A549 (cell line): ENCODE data around the gene MAST2. TPM values are rescaled to one million over a fixed set of nuclear protein-coding genes. Genes with fewer than 3 reads are reported as not detected.
A peak's percentile ranks its signal among the peaks of the same experiment; 100 is the strongest.

ENCODE experiments used
- ATAC-seq, 2 experiments: fragments of 200-7000 bp in 1 of 2; fragments of >200 bp in 1 of 2; cut with Nextera tagmentation in 1 of 2; cut with Tn5 transposase in 1 of 2; 3 replicates each; pipeline versions ENCODE4 v1.8.0 to v1.9.1; 2018 to 2020; ENCODE audit warnings: mild to moderate bottlenecking in 1 of 2, moderate library complexity in 1 of 2
- CTCF ChIA-PET: fragments of 300-600 bp; sonication (Branson Sonifier 250); formaldehyde crosslinking; extraction: SDS; loops from one replicate; lab custom pipeline; 2021; ENCODE audit warnings: antibody characterized with exemption, inconsistent platforms; lab: Yijun Ruan, JAX
- POLR2A ChIA-PET: fragments of 350-600 bp; formaldehyde crosslinking; extraction: SDS; loops from one replicate; lab custom pipeline; 2021; ENCODE audit warnings: antibody characterized with exemption, inconsistent platforms; lab: Yijun Ruan, JAX
- DNase-seq, 2 experiments: peaks; one replicate each; pipeline versions ENCODE4 v3.0.0 to v3.0.0-alpha.2; 2011 to 2016; ENCODE audit warnings: low read depth in 1 of 2, low spot score in 1 of 2
- FAIRE-seq: peaks from 2 replicates; lab custom pipeline; 2011; peaks lifted over from hg19 to GRCh38; lab: Jason Lieb, UNC
- H3K27ac ChIP-seq, 2 experiments: fragments of >200 bp; sonication (Bioruptor Twin); formaldehyde crosslinking; 3 replicates each; pipeline ENCODE4 v1.5.1; 2016 to 2017
- H3K4me1 ChIP-seq: fragments of >200 bp; sonication (Bioruptor Twin); formaldehyde crosslinking; 3 replicates; pipeline ENCODE4 v1.6.1; 2016
- H3K4me2 ChIP-seq: fragments of >200 bp; sonication (Bioruptor Twin); formaldehyde crosslinking; 3 replicates; pipeline ENCODE4 v1.6.1; 2016
- H3K4me3 ChIP-seq: fragments of >200 bp; sonication (Bioruptor Twin); formaldehyde crosslinking; 3 replicates; pipeline ENCODE4 v1.5.1; 2016
- H3K9me3 ChIP-seq: fragments of >200 bp; sonication (Bioruptor Twin); formaldehyde crosslinking; 3 replicates; pipeline ENCODE4 v1.6.1; 2016
- BHLHE40 ChIP-seq: IDR thresholded peaks from 2 replicates; pipeline ENCODE4 v1.6.1; 2012; ENCODE audit warnings: low read depth, low read length, inconsistent platforms
- CBX8 ChIP-seq: fragments of 200-600 bp; sonication (generic); IDR thresholded peaks from 2 replicates; pipeline ENCODE4 v1.6.1; 2016
- CEBPB ChIP-seq, 2 experiments: fragments of >200 bp in 1 of 2; sonication (Bioruptor Twin) in 1 of 2; formaldehyde crosslinking in 1 of 2; IDR thresholded peaks; 2 replicates each; pipeline ENCODE4 v1.6.1; 2012 to 2016
- EHF ChIP-seq: fragments of 250-450 bp; sonication (Bioruptor Pico); IDR thresholded peaks from 2 replicates; pipeline ENCODE4 v1.5.0; 2020; ENCODE audit warnings: mild to moderate bottlenecking
- EHMT2 ChIP-seq: fragments of 200-600 bp; sonication (generic); IDR thresholded peaks from 2 replicates; pipeline ENCODE4 v1.6.1; 2016; ENCODE audit warnings: antibody characterized with exemption, low read depth, mild to moderate bottlenecking, moderate library complexity
- ESRRA ChIP-seq: fragments of 150-350 bp; IDR thresholded peaks from 2 replicates; pipeline ENCODE4 v1.6.1; 2014; ENCODE audit warnings: mild to moderate bottlenecking, low read length, borderline replicate concordance
- FOSB ChIP-seq: fragments of 250-450 bp; sonication (Bioruptor Pico); IDR thresholded peaks from 2 replicates; pipeline ENCODE4 v1.5.0; 2020; ENCODE audit warnings: mild to moderate bottlenecking, moderate library complexity
- FOSL2 ChIP-seq, 2 experiments: fragments of 450-650 bp in 1 of 2; fragments of >200 bp in 1 of 2; sonication (Bioruptor Twin) in 1 of 2; formaldehyde crosslinking; IDR thresholded peaks; 2 replicates each; pipeline versions ENCODE4 v1.5.0 to v1.6.1; 2016 to 2020; ENCODE audit warnings: mild to moderate bottlenecking in 1 of 2, moderate library complexity in 1 of 2
- HOXA7 ChIP-seq: fragments of 250-450 bp; sonication (Bioruptor Pico); IDR thresholded peaks from 2 replicates; pipeline ENCODE4 v1.5.0; 2020; ENCODE audit warnings: mild to moderate bottlenecking, moderate library complexity
- HOXB13 ChIP-seq: fragments of 250-450 bp; sonication (Bioruptor Pico); IDR thresholded peaks from 2 replicates; pipeline ENCODE4 v1.5.0; 2020; ENCODE audit warnings: low read depth, mild to moderate bottlenecking, moderate library complexity
- JUNB ChIP-seq: fragments of >200 bp; sonication (Bioruptor Twin); formaldehyde crosslinking; IDR thresholded peaks from 2 replicates; pipeline ENCODE4 v1.6.1; 2016
- MAFK ChIP-seq: fragments of 450-650 bp; IDR thresholded peaks from 2 replicates; pipeline ENCODE4 v1.6.1; 2014; ENCODE audit not compliant: partially characterized antibody
- NFE2L2 ChIP-seq: fragments of 150-350 bp; conservative IDR thresholded peaks from 2 replicates; pipeline ENCODE4 v1.6.1; 2014; ENCODE audit warnings: low read length
- NPAS2 ChIP-seq: fragments of 250-450 bp; sonication (Bioruptor Pico); IDR thresholded peaks from 2 replicates; pipeline ENCODE4 v1.8.0; 2022; ENCODE audit warnings: mild to moderate bottlenecking, moderate library complexity, borderline replicate concordance
- PHF8 ChIP-seq: fragments of 200-600 bp; sonication (generic); IDR thresholded peaks from 2 replicates; pipeline ENCODE4 v1.6.1; 2016; ENCODE audit warnings: low read depth, mild to moderate bottlenecking, antibody characterized with exemption, moderate library complexity, borderline replicate concordance
- POLR2A ChIP-seq: IDR thresholded peaks from 2 replicates; pipeline ENCODE4 v1.6.1; 2012; ENCODE audit warnings: mild to moderate bottlenecking, low read length
- RAD21 ChIP-seq, 2 experiments: fragments of >200 bp in 1 of 2; sonication (Bioruptor Twin) in 1 of 2; formaldehyde crosslinking in 1 of 2; IDR thresholded peaks in 1 of 2; conservative IDR thresholded peaks in 1 of 2; 2 replicates in 1 of 2; 3 replicates in 1 of 2; pipeline ENCODE4 v1.6.1; 2012 to 2018; ENCODE audit warnings: inconsistent platforms in 1 of 2
- RCOR1 ChIP-seq: fragments of 150-350 bp; IDR thresholded peaks from 2 replicates; pipeline ENCODE4 v1.6.1; 2014; ENCODE audit warnings: antibody characterized with exemption, low read length, low read depth
- TP53 ChIP-seq: fragments of 250-450 bp; sonication (Bioruptor Pico); IDR thresholded peaks from 2 replicates; pipeline ENCODE4 v1.5.0; 2021; ENCODE audit warnings: mild to moderate bottlenecking, moderate library complexity
- WGBS: methylation state at CpG from one replicate; pipeline ENCODE4 v1.1.6; 2017; ENCODE audit errors: missing lambda C conversion rate; 5-methylcytosine and 5-hydroxymethylcytosine counted together
- polyA plus RNA-seq, 4 experiments: library from polyadenylated mRNA; depleted of rRNA in 3 of 4; stranded (reverse); fragments of >200 nt; fragmentation: RNase III in 1 of 4; extraction: RNeasy Plus Mini Kit Qiagen cat#74134 plus additional on column Dnase treatment in 1 of 4; gene quantifications; 2 replicates in 3 of 4; 3 replicates in 1 of 4; pipeline ENCODE4 v1.2.3, GENCODE V29; 2011 to 2017
- TF ChIP-seq, protein P1 (sequence below): fragments of 200-600 bp; sonication (generic); IDR thresholded peaks from 2 replicates; pipeline ENCODE4 v1.6.1; 2016; ENCODE audit warnings: antibody characterized with exemption, mild to moderate bottlenecking, moderate library complexity
- TF ChIP-seq, protein P2 (sequence below): fragments of 150-350 bp; IDR thresholded peaks from 2 replicates; pipeline ENCODE4 v1.6.1; 2014; ENCODE audit warnings: low read depth, mild to moderate bottlenecking, low read length
- TF ChIP-seq, protein P3 (sequence below): IDR thresholded peaks from 2 replicates; pipeline ENCODE4 v1.6.1; 2012
- TF ChIP-seq, protein P4 (sequence below): fragments of >200 bp; sonication (Bioruptor Twin); formaldehyde crosslinking; IDR thresholded peaks from 3 replicates; pipeline ENCODE4 v1.5.1; 2016

Gene MAST2
- polyA plus RNA-seq, 2 of the 4 experiments (the other 2 are of a cell fraction), result 19.3 to 20.5 TPM

DNA sequence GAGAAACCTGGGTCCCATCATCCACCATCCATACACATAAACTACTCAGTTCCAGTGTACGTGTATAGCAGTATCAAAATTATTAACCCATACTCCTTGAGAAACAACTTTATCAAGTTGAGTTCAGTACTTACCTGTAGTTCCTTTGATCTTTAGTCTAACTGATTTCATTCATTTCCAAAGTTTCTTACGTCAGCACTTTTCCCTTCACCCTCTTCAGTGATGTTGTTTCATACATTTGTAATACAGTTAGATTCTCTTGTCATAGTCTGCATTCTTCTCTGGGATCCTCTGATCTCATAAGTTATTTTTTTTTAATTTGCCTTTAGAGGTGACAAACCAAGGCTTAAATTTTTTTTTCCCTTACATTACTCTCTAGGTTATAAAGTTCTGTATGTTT lies 185.8 kb downstream of the MAST2 start:
- Histone ChIP-seq H3K4me2 (no peak overlapping the region), H3K4me1 (0 out of 3 replicates have a peak, but pooled peaks cover 3% of the 10 kb centered on the region), H3K9me3 (0 out of 3 replicates have a peak, but pooled peaks cover 3% of the 10 kb centered on the region), H3K4me3 (no peak overlapping the region), H3K27ac (no peak overlapping the region)
- TF ChIP-seq FOSB (CRISPR knock-in tag), result no peak
- no peak for TF ChIP-seq HOXB13 (CRISPR knock-in tag)
- TF ChIP-seq CEBPB (IDR thresholded peaks at IDR 0.05), result no peak
- no peak for TF ChIP-seq HOXA7 (CRISPR knock-in tag)
- TF ChIP-seq, protein P1, sequence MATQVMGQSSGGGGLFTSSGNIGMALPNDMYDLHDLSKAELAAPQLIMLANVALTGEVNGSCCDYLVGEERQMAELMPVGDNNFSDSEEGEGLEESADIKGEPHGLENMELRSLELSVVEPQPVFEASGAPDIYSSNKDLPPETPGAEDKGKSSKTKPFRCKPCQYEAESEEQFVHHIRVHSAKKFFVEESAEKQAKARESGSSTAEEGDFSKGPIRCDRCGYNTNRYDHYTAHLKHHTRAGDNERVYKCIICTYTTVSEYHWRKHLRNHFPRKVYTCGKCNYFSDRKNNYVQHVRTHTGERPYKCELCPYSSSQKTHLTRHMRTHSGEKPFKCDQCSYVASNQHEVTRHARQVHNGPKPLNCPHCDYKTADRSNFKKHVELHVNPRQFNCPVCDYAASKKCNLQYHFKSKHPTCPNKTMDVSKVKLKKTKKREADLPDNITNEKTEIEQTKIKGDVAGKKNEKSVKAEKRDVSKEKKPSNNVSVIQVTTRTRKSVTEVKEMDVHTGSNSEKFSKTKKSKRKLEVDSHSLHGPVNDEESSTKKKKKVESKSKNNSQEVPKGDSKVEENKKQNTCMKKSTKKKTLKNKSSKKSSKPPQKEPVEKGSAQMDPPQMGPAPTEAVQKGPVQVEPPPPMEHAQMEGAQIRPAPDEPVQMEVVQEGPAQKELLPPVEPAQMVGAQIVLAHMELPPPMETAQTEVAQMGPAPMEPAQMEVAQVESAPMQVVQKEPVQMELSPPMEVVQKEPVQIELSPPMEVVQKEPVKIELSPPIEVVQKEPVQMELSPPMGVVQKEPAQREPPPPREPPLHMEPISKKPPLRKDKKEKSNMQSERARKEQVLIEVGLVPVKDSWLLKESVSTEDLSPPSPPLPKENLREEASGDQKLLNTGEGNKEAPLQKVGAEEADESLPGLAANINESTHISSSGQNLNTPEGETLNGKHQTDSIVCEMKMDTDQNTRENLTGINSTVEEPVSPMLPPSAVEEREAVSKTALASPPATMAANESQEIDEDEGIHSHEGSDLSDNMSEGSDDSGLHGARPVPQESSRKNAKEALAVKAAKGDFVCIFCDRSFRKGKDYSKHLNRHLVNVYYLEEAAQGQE, result no peak
- TF ChIP-seq RCOR1, result no peak
- peak; percentile 45 for TF ChIP-seq MAFK
- CTCF ChIA-PET, result no interaction called here
- FAIRE-seq (no peak), DNase-seq (no peak), ATAC-seq (no peak)
- WGBS, result 100% methylated on average over 2 of the region's 2 CpGs
- POLR2A ChIA-PET, result no interaction called here

DNA sequence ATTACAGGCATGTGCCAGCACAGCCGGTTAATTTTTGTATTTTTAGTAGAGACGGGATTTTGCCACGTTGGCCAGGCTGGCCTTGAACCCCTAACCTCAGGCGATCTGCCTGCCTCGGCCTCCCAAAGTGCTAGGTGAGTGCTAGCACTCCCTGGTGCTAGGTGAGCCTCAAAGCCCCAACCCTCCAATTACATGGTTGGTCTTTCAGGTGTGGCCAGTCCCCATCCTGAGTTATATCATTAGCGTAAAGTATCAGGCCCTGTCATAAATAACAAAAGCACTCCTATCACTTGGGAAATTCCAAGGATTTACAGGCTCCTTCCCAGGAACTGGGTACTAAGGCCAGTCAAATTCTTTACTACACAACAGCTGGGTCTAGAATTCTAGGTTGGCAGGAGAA lies 191.0 kb downstream of the MAST2 start:
- ChIA-PET POLR2A (no interaction called here), CTCF (no interaction called here)
- TF ChIP-seq POLR2A (no peak), RAD21 (conservative IDR thresholded peaks at IDR 0.05 in 1 of 2, IDR thresholded peaks at IDR 0.05 in 1 of 2) (no peak), EHF (CRISPR knock-in tag) (no peak), ESRRA (no peak), BHLHE40 (no peak), NFE2L2 (no peak), EHMT2 (no peak), CBX8 (no peak), FOSL2 (IDR thresholded peaks at IDR 0.05) (no peak), FOSL2 (CRISPR knock-in tag; IDR thresholded peaks at IDR 0.05) (no peak), JUNB (no peak), NPAS2 (no peak), PHF8 (no peak), TP53 (no peak)
- TF ChIP-seq, protein P2, sequence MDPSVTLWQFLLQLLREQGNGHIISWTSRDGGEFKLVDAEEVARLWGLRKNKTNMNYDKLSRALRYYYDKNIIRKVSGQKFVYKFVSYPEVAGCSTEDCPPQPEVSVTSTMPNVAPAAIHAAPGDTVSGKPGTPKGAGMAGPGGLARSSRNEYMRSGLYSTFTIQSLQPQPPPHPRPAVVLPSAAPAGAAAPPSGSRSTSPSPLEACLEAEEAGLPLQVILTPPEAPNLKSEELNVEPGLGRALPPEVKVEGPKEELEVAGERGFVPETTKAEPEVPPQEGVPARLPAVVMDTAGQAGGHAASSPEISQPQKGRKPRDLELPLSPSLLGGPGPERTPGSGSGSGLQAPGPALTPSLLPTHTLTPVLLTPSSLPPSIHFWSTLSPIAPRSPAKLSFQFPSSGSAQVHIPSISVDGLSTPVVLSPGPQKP, result no peak
- TF ChIP-seq, protein P3, sequence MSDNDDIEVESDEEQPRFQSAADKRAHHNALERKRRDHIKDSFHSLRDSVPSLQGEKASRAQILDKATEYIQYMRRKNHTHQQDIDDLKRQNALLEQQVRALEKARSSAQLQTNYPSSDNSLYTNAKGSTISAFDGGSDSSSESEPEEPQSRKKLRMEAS, result no peak
- TF ChIP-seq, protein P4, sequence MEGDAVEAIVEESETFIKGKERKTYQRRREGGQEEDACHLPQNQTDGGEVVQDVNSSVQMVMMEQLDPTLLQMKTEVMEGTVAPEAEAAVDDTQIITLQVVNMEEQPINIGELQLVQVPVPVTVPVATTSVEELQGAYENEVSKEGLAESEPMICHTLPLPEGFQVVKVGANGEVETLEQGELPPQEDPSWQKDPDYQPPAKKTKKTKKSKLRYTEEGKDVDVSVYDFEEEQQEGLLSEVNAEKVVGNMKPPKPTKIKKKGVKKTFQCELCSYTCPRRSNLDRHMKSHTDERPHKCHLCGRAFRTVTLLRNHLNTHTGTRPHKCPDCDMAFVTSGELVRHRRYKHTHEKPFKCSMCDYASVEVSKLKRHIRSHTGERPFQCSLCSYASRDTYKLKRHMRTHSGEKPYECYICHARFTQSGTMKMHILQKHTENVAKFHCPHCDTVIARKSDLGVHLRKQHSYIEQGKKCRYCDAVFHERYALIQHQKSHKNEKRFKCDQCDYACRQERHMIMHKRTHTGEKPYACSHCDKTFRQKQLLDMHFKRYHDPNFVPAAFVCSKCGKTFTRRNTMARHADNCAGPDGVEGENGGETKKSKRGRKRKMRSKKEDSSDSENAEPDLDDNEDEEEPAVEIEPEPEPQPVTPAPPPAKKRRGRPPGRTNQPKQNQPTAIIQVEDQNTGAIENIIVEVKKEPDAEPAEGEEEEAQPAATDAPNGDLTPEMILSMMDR, result no peak
- ATAC-seq (no peak), FAIRE-seq (no peak), DNase-seq (no peak)
- Histone ChIP-seq H3K4me1 (peaks cover 5% of the 10 kb centered on the region; the same call in 1 of the 3 replicates), H3K4me2 (no peak overlapping the region), H3K4me3 (no peak overlapping the region), H3K9me3 (0 out of 3 replicates have a peak, but pooled peaks cover 3% of the 10 kb centered on the region), H3K27ac (no peak overlapping the region)
- over 99% methylated on average over 6 of the region's 6 CpGs for WGBS
